Astrocyte (in vitro differentiated cells and primary cell): ENCODE data around the gene GPRC5D.

Source experiments
- CTCF ChIP-seq: IDR thresholded peaks from 2 replicates; pipeline ENCODE4 v1.5.1; 2011; ENCODE audit warnings: low read depth, mild to moderate bottlenecking, inconsistent platforms, low read length, moderate library complexity; ENCODE audit not compliant: insufficient read depth
- EZH2 ChIP-seq: IDR thresholded peaks from 2 replicates; pipeline ENCODE4 v1.6.1; 2012; ENCODE audit warnings: mild to moderate bottlenecking, low read length, inconsistent platforms; ENCODE audit not compliant: insufficient read depth

- TF ChIP-seq CTCF (no peak), EZH2 (no peak)
Observed at GRCh38 chr12:12954356-12954755, 2.4 kb upstream of the GPRC5D start.
